ENCODE results near the gene GDPD5.

GDPD5 gene

GRCh38 chr11:75472081-75472732, 53.5 kb downstream of the GDPD5 start:
- no peak for DNase-seq (ENCODE audit: low read depth)

- DNase-seq (ENCODE audit: low read depth) = no peak
These were observed 54.4 kb downstream of the GDPD5 start for GRCh38 chr11:75471176-75471973.

GRCh38 chr11:75470476-75471080, 55.2 kb downstream of the GDPD5 start:
- DNase-seq (ENCODE audit: low read depth) = no peak

GRCh38 chr11:75469785-75470405, 55.8 kb downstream of the GDPD5 start:
- DNase-seq (ENCODE audit: low read depth) = no peak

- no peak for DNase-seq (ENCODE audit: low read depth)
These were observed 57.0 kb downstream of the GDPD5 start for GRCh38 chr11:75468534-75469340.

- no peak for DNase-seq (ENCODE audit: low read depth)
These were observed 57.9 kb downstream of the GDPD5 start for GRCh38 chr11:75467881-75468280.

GRCh38 chr11:75467311-75467710, 58.4 kb downstream of the GDPD5 start:
- DNase-seq (ENCODE audit: low read depth) = no peak

GRCh38 chr11:75465701-75466531, 59.8 kb downstream of the GDPD5 start:
- no peak for DNase-seq (ENCODE audit: low read depth)

- DNase-seq (ENCODE audit: low read depth) = no peak
These were observed 62.5 kb downstream of the GDPD5 start for GRCh38 chr11:75463106-75463774.

GRCh38 chr11:75462117-75462653, 63.6 kb downstream of the GDPD5 start:
- DNase-seq (ENCODE audit: low read depth) = no peak

GRCh38 chr11:75461151-75461550, 64.6 kb downstream of the GDPD5 start:
- DNase-seq (ENCODE audit: low read depth) = no peak

GRCh38 chr11:75456596-75457183, 69.1 kb downstream of the GDPD5 start:
- no peak for DNase-seq (ENCODE audit: low read depth)

- DNase-seq (ENCODE audit: low read depth) = no peak
These were observed 70.8 kb downstream of the GDPD5 start for GRCh38 chr11:75454987-75455386.

GRCh38 chr11:75453916-75454655, 71.7 kb downstream of the GDPD5 start:
- no peak for DNase-seq (ENCODE audit: low read depth)

- DNase-seq (ENCODE audit: low read depth) = no peak
These were observed 74.6 kb downstream of the GDPD5 start for GRCh38 chr11:75450826-75451821.

- no peak for DNase-seq (ENCODE audit: low read depth)
These were observed 75.5 kb downstream of the GDPD5 start for GRCh38 chr11:75450236-75450635.

- no peak for DNase-seq (ENCODE audit: low read depth)
These were observed 76.0 kb downstream of the GDPD5 start for GRCh38 chr11:75449776-75450175.

- no peak for DNase-seq (ENCODE audit: low read depth)
These were observed 76.5 kb downstream of the GDPD5 start for GRCh38 chr11:75449271-75449670.

All from T follicular helper cell (primary cell).